Urinary bladder (tissue), 4 donors: ENCODE measurements around the gene PCOLCE2. TPM values are rescaled to one million over a fixed set of nuclear protein-coding genes. Genes with fewer than 3 reads are reported as not detected.

Experiments used
- DNase-seq: peaks from one replicate; pipeline ENCODE4 v3.0.0-alpha.2; 2015; ENCODE audit errors: extremely low spot score
- H3K27ac ChIP-seq: one replicate; pipeline ENCODE4 v1.5.1; 2013; ENCODE audit warnings: low read depth, mild to moderate bottlenecking, moderate library complexity
- H3K36me3 ChIP-seq: one replicate; pipeline ENCODE4 v1.6.1; 2013; ENCODE audit warnings: mild to moderate bottlenecking, moderate library complexity; ENCODE audit not compliant: insufficient read depth
- H3K4me1 ChIP-seq: one replicate; pipeline ENCODE4 v1.6.1; 2013; ENCODE audit warnings: mild to moderate bottlenecking, moderate library complexity; ENCODE audit not compliant: insufficient read depth
- H3K4me3 ChIP-seq: one replicate; pipeline ENCODE4 v1.5.1; 2013; ENCODE audit warnings: low read depth, low read length
- WGBS: extraction: QIAGEN DNeasy Blood & Tissue Kit; methylation state at CpG from one replicate; pipeline ENCODE4 v1.1.7; 2013; 5-methylcytosine and 5-hydroxymethylcytosine counted together
- polyA plus RNA-seq: library from polyadenylated mRNA; stranded (reverse); fragments of 200-250 nt; gene quantifications from one replicate; pipeline ENCODE4 v1.2.3, GENCODE V29; 2013
- total RNA-seq: library from RNA; depleted of rRNA; stranded (reverse); fragments of >200 nt; gene quantifications from one replicate; pipeline ENCODE4 v1.2.3, GENCODE V29; 2014
- donor health status: healthy with polysubstance abuse.
- donor health status: healthy.

Gene PCOLCE2
- total and polyA plus RNA-seq, 2 donors = 58.4 to 82.8 TPM

DNA sequence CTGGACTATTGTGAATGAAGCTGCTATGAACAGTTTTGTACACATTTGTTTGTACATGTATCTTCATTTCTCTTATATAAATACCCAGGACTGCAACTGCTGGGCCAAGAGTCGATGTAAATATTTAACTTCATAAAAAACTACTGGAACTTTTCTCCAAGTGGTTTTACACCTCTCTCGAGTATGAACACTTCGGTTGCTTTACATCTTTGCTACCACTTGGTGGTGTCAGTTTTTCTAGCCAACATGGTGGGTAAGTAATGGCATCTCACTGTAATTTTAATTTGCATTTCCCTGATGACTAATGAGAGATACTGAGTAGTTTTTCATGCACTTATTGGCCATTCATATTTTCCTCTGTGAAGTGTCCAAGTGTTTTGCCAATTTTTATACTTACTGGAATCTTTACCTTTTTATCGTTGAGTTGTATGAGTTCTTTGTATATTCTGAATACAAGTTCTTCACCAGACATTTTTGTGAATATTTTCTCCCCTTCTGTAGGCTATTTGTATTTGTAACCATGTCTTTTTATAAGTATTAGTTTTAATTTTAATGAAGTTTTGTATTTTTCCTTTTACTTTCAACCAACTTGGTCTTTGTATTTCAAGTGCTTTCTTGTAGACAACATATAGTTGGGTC lies 44.4 kb downstream of the PCOLCE2 start:
- Histone ChIP-seq H3K27ac (no peak overlapping the region), H3K4me3 (no peak overlapping the region), H3K4me1 (peaks cover 1% of the 10 kb centered on the region), H3K36me3 (no peaks in the 10 kb centered on the region)
- WGBS = 67% methylated on average over 4 of the region's 4 CpGs
- DNase-seq = no peak

DNA sequence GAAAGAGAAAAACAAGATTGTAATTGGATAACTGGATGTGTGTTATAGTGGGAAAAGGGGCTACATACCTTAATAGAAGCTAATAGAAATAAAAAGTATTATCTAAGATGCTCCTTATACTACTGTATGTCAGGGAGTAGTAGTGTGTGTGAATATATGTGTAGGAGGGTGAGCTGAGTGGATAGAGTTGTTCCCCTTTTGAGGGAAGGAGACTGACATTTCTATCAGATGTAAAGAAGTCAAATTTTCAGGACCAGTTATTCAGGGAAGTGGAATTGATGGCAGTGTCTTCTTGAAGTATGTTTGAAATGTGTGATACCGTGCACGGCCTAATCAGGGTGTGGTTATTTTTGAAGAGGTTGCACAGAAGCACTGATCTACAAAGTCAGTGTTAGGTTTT lies 49.1 kb downstream of the PCOLCE2 start:
- WGBS = 86% methylated on average over 2 of the region's 2 CpGs
- no peaks in the 10 kb centered on the region for H3K36me3 ChIP-seq
- peaks cover 1% of the 10 kb centered on the region for H3K4me1 ChIP-seq
- no peak overlapping the region for H3K4me3 ChIP-seq
- H3K27ac ChIP-seq = no peak overlapping the region
- no peak for DNase-seq

DNA sequence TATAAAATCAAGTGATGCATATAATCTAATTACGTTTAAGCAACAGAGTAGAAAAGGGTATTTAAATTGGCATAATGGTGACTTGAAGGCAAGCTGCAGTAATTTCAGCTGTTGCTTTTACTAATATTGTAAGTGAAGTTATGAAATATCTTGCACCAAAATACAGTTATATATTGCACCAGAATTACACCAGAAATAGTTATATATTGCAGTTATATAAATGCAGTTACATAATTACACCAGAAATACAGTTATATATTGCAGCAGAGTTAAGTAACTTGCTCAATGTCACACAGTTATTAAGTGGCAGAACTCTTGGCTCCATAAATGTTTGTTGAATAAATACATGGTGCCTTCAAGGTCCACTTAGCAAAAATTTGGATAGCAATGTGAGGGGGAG lies 51.4 kb downstream of the PCOLCE2 start:
- DNase-seq = no peak
- Histone ChIP-seq H3K4me3 (no peak overlapping the region), H3K36me3 (no peaks in the 10 kb centered on the region), H3K27ac (no peak overlapping the region), H3K4me1 (no peaks in the 10 kb centered on the region)
- 99% methylated on average over 1 of the region's 1 CpG for WGBS

DNA sequence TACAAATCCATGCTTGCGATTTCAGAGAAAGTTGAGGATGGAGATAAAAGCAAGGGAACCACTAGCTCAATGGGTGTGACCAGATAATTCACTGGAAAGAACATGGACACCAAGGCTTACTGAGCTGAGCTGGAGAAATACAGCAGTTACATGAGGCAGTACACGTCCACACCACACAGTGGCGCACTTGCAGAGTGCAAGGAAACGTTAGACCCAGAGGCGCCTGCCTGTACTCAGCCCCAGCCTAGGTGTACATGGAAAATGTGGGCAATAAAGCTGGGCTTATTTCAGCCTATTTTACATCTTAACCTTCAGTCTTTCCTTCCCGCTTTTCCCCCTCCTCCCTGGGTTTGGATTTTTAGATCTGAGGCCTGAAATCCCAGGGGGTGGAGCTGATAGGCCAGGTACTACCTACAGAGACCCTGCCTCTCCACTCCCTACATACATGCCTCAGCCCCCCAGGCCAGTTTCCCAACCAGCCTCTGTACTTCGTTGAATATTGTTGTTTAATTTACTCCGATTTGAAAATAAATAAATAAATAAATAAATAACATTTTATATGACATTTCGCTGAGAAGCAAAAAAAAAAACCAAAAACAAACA lies 60.1 kb downstream of the PCOLCE2 start:
- Histone ChIP-seq H3K4me1 (no peaks in the 10 kb centered on the region), H3K4me3 (no peak overlapping the region), H3K27ac (no peak overlapping the region), H3K36me3 (no peaks in the 10 kb centered on the region)
- peak; percentile 13 for DNase-seq
- WGBS = 27% methylated on average over 9 of the region's 9 CpGs

DNA sequence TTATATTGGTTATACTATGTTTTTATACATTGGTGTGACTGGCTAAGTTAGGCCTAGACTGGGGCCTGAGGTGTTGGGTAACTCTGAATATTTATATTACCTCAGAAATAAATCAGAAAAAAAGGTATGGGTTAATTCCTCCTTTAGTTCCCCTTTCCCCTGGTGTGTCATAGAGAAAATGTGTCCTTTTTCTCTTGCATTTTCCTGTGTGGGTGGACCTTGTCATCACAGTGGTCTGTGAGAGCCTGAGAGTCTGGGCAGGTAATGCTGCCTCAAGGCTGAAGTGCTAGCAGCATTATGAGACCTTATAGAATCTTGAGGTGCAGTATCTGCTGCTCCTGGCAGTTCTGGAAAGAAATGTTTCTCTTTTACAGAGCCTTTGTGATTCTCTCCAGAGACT lies 69.7 kb downstream of the PCOLCE2 start:
- no peak overlapping the region for H3K27ac ChIP-seq
- H3K36me3 ChIP-seq = no peaks in the 10 kb centered on the region
- H3K4me1 ChIP-seq = no peaks in the 10 kb centered on the region
- H3K4me3 ChIP-seq = no peak overlapping the region
- DNase-seq = no peak

DNA sequence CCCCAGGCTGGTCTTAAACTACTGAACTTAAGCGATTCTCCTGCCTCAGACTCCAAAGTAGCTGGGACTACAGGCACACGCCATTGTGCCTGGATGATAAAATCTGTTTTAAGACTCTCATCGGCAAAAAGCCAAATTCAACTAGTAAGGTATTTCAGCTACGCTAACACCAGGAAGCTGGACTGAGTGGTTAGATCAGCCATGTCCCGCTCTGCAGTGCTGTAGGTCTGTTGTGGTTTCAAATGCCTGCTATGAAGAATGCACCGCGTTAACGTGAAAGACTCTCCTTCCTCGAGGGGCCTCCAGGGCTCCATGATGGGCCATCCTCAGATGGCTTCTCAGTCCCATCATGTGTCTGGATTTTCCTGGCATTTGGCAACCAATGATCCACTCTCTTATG lies 70.2 kb downstream of the PCOLCE2 start:
- DNase-seq = no peak
- Histone ChIP-seq H3K4me3 (no peak overlapping the region), H3K27ac (no peak overlapping the region), H3K4me1 (no peaks in the 10 kb centered on the region), H3K36me3 (no peaks in the 10 kb centered on the region)
- 86% methylated on average over 9 of the region's 9 CpGs for WGBS

DNA sequence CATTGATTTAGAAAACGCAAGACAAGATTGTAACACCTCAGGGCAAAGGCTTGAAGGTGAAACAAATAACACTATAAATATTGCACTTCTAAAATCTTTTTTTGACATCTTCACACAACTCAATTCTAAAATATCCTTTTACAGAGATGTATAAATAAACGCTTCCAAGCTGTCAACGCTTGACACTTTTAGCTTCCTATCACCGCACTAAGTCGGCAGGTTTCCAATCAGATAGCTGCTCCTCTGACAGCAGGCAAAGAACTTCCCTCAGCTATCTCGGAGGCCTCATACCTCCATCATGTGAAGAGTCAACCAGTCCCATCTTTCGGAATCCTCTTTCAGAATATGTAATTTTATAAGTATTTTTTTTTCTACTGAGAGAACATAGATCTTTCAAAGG lies 71.0 kb downstream of the PCOLCE2 start:
- DNase-seq = no peak
- Histone ChIP-seq H3K4me1 (no peaks in the 10 kb centered on the region), H3K4me3 (no peak overlapping the region), H3K27ac (no peak overlapping the region), H3K36me3 (no peaks in the 10 kb centered on the region)
- 34% methylated on average over 7 of the region's 7 CpGs for WGBS

DNA sequence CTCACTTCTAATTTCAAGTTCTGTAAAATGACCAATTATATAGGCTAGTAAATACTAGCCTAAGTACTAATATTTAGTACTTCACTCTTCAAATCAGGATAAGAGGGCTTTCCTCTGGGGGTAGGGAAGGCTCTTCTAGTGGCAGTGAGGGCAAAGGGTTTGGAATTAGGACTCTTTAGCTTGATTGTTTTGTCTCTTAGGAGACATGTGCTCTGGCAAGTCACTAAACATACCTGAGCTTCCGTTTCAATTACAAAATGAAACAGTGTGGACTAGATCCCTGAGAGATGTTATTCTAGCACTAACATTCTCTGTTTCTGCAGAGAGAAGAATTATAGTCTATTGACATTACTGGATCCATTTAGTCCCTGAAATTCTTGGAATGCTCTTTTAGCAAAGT lies 71.5 kb downstream of the PCOLCE2 start:
- no peak overlapping the region for H3K27ac ChIP-seq
- H3K4me3 ChIP-seq = no peak overlapping the region
- no peaks in the 10 kb centered on the region for H3K36me3 ChIP-seq
- WGBS = 30% methylated on average over 1 of the region's 1 CpG
- no peak for DNase-seq
- no peaks in the 10 kb centered on the region for H3K4me1 ChIP-seq

DNA sequence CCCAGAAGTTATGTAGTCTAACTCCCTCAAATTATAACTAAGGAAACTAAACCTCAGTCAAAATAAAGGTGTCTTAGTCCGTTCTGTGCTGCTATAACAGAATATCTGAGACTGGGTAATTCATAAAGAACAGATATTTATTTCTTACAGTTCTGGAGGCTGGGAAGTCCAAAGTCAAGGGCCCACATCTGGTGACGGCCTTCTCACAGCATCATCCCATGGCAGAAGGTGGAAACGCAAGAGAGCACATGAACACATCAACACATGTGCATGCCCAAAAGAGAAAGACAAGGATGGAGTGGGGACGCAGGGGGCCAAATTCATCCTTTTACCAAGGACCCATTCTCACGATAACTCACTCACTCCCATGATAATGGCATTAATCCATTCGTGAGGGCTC lies 73.1 kb downstream of the PCOLCE2 start:
- 86% methylated on average over 6 of the region's 6 CpGs for WGBS
- Histone ChIP-seq H3K36me3 (no peaks in the 10 kb centered on the region), H3K4me3 (no peak overlapping the region), H3K4me1 (no peaks in the 10 kb centered on the region), H3K27ac (no peak overlapping the region)
- DNase-seq = no peak

DNA sequence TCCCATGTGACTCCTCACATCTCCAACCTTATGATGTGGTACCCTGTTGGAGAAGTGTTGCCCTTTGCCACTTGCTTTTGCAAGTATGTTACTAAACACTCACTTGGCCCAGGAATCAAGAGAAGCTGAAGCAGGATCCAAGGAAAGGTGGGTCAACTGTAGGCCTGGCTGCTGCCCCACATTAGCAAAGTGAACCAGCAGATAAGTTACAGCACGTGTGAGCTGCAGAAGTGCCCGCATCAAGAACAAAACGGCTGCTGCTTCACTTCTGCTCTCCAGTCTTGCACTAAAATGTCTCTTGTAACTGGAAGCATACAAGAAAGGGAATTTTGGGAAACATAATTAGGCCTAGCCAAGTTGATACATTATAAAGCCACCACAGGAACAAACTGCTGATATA lies 79.6 kb downstream of the PCOLCE2 start:
- Histone ChIP-seq H3K4me3 (no peak overlapping the region), H3K36me3 (no peaks in the 10 kb centered on the region), H3K4me1 (no peaks in the 10 kb centered on the region), H3K27ac (no peak overlapping the region)
- 89% methylated on average over 3 of the region's 3 CpGs for WGBS
- no peak for DNase-seq

DNA sequence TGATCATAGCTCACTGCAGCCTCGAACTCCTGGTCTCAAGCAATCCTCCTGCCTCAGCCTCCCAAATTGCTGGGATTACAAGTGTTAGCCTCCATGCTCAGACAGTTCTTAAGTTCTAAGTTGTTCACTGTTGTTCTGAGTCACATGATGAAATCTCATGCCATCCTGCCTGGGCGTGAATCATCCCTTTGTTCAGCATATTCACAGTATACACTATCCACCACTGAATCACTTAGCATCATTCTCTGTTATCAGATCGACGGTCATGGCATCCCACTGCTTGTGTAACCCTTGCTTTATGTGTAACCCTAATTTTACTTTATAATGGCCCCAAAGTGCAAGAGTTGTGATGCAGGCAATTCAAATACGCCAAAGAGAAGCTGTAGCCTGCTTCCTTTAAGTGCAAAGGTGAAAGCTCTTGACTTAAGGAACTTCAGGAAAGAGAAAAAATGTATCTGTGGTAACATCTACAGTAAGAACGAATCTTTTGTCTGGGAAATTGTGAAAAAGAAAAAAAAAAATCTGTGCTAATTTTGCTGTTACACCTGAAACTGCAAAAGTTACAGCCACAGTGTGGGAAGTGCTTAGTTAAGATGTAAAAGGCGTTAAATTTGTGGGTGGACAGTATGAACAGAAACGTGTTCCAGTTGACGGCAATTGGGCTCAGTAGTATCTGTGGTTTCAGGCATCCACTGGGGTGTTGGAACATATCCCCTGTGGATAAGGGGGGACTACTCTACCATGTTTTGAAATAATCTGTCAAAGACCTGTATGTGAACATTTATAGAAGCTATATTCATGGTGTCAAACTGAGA lies 80.6 kb downstream of the PCOLCE2 start:
- H3K4me3 ChIP-seq = no peak overlapping the region
- H3K36me3 ChIP-seq = no peaks in the 10 kb centered on the region
- H3K4me1 ChIP-seq = no peaks in the 10 kb centered on the region
- no peak for DNase-seq
- no peak overlapping the region for H3K27ac ChIP-seq
- WGBS = 87% methylated on average over 9 of the region's 9 CpGs

DNA sequence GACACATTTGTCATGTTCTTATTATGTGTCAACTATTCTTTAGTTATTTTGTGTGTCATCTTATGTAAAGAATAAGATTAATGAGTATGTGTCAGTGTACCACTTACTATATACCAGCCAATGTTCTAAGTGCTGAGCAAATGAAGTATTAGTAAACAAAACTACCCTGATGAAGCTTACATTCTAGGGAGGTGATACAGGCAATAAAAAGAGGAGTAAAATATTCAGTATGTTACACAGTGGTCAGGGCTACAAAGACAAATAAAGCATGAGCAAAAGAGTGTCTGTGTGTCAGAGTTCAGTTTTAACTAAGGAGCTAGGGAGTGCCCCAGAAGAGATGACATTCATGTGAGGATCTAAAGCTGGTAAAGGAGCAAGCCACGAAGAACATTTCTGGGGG lies 86.0 kb downstream of the PCOLCE2 start:
- Histone ChIP-seq H3K27ac (no peak overlapping the region), H3K4me3 (no peak overlapping the region), H3K36me3 (no peaks in the 10 kb centered on the region), H3K4me1 (no peaks in the 10 kb centered on the region)
- no peak for DNase-seq
- WGBS = 52% methylated on average over 1 of the region's 1 CpG

DNA sequence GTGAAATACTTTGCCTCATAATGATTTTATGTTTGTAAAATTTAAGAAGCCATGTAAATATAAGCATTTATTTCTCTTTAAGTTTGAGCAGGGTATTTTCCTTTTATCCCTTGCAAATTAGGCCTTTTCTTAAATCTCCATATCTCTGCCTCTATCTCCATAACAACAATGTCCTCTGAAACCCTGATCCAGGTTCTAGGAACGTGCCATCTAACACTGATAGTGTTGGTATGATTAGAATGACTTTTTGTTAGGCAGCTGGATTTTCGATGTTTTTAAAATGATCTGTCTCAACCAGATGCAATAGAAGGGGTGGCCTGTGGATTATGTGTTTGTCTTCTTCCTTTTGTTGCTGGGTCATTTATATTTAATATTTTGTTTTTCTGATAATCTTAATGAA lies 87.1 kb downstream of the PCOLCE2 start:
- Histone ChIP-seq H3K27ac (no peak overlapping the region), H3K4me1 (no peaks in the 10 kb centered on the region), H3K4me3 (no peak overlapping the region), H3K36me3 (no peaks in the 10 kb centered on the region)
- DNase-seq = no peak
- WGBS = 75% methylated on average over 2 of the region's 2 CpGs

DNA sequence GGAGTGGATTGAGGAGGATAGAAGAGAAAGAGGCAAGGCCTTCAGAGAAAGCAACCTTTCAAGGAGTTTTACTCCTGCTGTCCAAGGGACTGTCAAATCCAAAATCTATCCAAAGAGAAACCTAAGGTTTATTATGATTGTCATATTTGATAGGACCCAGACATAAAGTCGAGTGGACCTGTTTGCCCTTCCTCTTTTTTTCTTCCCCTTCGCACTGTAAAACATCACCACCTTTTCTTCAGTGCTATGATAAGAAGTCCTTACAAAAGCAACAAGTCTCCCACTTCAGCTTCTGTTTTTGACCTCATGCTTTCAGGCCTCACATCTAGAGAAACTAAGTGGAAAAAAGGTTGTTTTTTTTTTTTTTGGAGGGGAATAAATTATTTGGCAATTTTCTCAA lies 92.1 kb downstream of the PCOLCE2 start:
- no peaks in the 10 kb centered on the region for H3K36me3 ChIP-seq
- H3K27ac ChIP-seq = no peak overlapping the region
- no peak for DNase-seq
- H3K4me1 ChIP-seq = no peaks in the 10 kb centered on the region
- H3K4me3 ChIP-seq = no peak overlapping the region
- WGBS = 79% methylated on average over 2 of the region's 2 CpGs
